Measurements from ENCODE around the gene CELSR1. TPM values are rescaled to one million over a fixed set of nuclear protein-coding genes. Genes with fewer than 3 reads are reported as not detected.

CELSR1 gene
- polyA plus RNA-seq, 1 donor = 2.4 TPM

DNA sequence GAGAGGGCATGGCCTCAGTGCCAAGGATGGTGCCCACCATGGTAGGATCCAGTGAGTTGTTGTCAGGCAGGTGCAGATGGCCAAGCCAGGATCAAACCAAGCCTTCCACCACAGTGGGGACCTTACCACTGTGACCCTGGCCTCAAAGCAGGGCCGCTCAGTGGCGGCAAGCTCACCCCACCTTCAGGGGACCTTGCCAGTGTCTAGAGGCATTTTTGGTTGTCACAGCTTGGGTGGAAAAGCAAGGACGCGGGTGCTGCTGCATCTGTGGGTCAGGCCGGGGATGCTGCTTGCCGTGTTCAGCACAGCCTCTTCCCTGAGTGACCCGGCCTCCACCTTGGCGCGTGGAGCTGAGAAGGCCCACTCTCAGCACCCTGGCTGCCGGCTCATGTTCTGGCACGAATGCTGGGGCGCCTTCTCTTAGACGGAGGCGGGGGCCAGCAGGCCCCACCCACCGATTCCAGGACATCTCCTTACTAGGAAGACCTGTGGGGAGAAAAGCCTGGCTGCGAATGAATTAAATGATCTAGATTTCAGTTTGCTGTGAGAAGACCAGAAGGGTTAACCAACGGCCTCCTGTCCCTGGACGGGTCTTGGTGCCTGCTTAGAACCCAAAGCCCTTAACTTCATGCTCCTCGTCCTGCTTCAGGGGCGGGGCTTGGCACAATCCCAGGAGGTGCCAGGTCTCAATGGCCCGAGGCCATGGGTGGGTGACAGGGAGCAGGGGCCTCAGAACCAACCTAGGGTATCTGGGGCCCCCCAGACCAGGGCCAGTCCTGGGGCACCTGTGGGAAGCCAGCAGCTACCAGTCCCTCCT lies 183.0 kb downstream of the CELSR1 start:
- DNase-seq (ENCODE audit: low read depth) = no peak

DNA sequence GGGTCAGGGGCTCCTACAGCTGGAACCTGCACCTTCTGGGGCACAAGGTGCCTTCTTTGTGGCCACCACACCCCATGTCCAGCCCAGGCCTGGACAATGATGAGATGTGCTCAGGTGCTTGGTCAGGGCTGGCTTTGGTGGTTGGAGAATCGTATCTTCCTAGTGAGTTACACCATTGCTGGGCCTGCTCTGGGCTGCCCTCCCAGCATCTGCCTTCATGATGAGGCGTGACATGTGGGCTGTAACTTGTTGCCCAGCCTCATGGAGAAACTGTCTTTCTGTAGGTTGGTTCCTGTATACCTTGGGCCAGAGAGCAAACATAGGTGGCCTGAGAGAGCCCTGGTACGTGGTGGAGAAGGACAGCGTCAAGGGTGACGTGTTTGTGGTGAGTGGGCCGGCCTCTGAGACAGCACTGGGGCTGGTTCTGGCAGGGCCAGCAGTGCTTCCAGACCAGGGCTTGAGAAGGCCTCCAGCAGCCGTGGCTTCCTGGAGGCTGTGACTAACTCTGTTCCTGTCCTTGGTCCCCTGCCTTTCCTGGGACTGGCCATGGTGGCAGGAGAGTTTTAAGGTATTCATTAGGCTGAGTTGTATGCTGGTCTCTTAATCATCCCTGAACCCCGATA lies 183.8 kb downstream of the CELSR1 start:
- DNase-seq (ENCODE audit: low read depth) = no peak

GRCh38 chr22:46352691-46353386 lies 184.6 kb downstream of the CELSR1 start:
- DNase-seq (ENCODE audit: low read depth) = no peak

GRCh38 chr22:46352276-46352675 lies 185.1 kb downstream of the CELSR1 start:
- DNase-seq (ENCODE audit: low read depth) = no peak

DNA sequence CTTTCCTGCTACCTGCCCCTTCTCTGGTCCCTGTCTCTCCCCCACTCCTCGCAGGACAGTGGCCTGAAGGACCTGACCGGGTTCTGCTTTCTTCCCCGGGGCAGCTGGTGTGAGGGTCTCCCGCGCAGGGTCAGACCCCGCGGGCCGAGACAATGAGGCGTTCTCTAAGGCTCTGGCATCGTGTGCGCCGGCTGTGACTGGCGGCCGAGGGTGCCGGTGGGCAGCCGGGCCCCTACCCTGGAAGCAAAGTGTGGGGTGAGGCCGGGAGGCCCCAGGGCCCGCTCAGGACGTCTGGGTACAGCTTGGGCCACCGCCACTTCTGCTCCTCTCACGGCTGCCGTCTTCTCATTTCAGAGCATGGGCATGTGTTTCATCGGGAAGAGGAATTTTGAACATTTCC lies 185.7 kb downstream of the CELSR1 start:
- DNase-seq (ENCODE audit: low read depth) = no peak

- no peak for DNase-seq (ENCODE audit: low read depth)
Measured at GRCh38 chr22:46351131-46351735, 186.2 kb downstream of the CELSR1 start.

DNA sequence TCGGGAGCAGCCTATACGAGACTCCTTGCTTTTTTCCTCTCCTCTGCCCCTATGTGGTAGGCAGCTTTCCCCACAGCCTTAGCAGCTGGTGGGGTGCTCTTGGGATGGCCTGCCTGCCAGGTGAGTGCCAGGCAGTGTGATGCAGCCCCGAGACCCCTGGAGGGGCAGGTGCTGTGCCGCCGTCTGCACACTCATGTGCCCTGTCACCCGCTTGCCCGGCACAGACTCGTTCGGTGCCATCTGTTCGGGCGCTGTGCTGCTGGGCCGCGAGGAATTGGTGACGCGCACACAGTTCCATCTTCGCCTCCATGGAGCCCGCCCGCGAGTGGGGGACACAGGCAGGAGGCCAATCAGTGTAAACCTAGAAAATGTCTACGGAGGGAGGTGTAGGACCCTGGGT lies 186.8 kb downstream of the CELSR1 start:
- DNase-seq (ENCODE audit: low read depth) = no peak

- DNase-seq (ENCODE audit: low read depth) = no peak
Measured at GRCh38 chr22:46350121-46350520, 187.3 kb downstream of the CELSR1 start.

GRCh38 chr22:46349681-46350080 lies 187.7 kb downstream of the CELSR1 start:
- no peak for DNase-seq (ENCODE audit: low read depth)

DNA sequence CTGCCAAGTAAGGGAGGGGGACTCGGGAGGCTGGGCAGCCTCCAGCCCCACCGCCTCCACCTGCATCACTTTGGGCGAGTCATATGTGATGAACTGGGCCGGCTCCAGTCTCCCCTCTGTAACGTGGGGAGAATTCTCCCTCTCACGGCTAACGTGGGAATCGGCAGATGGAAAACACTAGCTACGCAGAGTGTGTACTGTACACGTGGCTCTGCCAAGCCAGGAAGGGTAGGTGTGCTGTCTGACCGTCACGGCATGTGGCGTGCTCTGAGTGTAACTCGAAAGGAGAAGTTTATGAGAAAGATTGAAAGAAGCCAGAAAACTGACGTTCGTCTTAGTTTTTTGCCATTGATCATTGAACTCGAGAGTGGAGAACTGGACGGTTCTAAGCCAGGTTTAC lies 188.2 kb downstream of the CELSR1 start:
- no peak for DNase-seq (ENCODE audit: low read depth)

- DNase-seq (ENCODE audit: low read depth) = no peak
Measured at GRCh38 chr22:46348099-46348695, 189.2 kb downstream of the CELSR1 start.

GRCh38 chr22:46347646-46348045 lies 189.8 kb downstream of the CELSR1 start:
- DNase-seq (ENCODE audit: low read depth) = no peak

- DNase-seq (ENCODE audit: low read depth) = no peak
Measured at GRCh38 chr22:46346680-46347405, 190.6 kb downstream of the CELSR1 start.

GRCh38 chr22:46340676-46341075 lies 196.7 kb downstream of the CELSR1 start:
- DNase-seq (ENCODE audit: low read depth) = no peak

GRCh38 chr22:46339956-46340355 lies 197.5 kb downstream of the CELSR1 start:
- no peak for DNase-seq (ENCODE audit: low read depth)

DNA sequence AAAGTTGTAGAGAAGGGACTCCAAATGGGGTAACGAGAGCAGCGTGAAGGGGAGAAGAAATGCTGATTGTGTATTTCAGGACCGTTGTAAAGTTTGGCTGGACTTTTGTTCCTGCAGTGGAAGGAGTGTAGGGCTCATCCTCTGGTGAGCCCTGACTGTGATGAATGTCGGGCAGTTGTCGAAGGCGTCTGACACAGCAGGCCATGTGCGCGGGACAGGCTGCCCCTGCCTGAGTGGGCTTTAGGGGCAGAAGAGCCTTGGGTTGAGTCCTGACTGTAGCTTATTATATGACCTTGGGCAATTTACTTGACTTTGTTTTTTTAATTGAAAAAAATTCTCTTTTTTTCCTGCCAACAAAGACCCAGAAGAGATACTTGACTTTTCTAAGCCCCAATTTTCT lies 198.8 kb downstream of the CELSR1 start:
- DNase-seq (ENCODE audit: low read depth) = no peak

GRCh38 chr22:46337870-46338269 lies 199.6 kb downstream of the CELSR1 start:
- no peak for DNase-seq (ENCODE audit: low read depth)

GRCh38 chr22:46336119-46337078 lies 201.0 kb downstream of the CELSR1 start:
- no peak for DNase-seq (ENCODE audit: low read depth)

DNA sequence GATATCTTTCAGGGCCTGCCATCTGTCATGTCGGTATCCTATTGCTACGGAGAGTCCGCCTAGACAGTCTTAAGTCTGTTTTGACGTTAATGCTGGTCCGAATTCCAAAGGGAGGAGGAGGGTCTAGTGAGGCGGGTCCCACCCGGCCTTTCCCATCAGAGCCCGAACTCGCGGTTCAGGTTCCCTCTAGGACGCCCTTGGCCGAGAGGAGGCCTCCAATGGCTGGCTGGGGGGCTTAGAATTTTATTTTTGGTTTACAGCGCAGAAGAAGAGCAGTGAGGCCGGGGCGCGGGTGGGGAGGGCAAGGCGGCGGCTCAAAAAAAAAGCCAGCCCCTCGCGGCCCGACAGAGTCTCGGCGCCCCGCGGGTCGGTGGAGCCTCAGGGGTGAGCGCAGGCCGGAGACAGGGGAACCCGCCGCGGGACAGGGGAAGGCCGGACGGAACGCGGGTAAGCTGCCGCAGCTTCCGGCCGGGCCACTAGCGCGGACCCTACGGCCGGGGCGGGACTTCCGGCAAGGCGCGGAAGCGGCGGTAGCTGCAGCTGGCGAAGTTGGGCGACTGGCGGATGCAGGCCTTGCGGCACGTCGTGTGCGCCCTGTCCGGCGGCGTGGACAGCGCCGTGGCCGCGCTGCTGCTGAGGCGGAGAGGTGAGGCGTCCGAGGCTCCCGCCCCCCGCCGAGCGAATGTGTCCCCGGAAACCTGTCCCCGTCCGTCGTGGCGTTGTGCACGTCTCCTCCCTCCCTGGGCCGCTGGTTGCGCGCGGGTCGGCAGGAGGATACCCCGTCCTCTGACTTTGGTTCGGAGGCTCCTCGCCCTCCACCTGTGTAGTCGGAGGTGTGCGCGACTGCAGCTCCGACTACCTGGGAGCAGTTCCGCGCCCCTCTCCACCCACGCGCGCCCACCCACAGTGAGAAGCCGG lies 202.0 kb downstream of the CELSR1 start, which contains the start of gene TRMU:
TSS of gene TRMU (plus strand) at position 514 of the 918 bp plus-strand sequence. CDS start at position 565, 51 bp downstream.
- peak; percentile 57 for DNase-seq (ENCODE audit: low read depth)
